ENCODE data around the gene ZNF219.

Gene ZNF219

DNA sequence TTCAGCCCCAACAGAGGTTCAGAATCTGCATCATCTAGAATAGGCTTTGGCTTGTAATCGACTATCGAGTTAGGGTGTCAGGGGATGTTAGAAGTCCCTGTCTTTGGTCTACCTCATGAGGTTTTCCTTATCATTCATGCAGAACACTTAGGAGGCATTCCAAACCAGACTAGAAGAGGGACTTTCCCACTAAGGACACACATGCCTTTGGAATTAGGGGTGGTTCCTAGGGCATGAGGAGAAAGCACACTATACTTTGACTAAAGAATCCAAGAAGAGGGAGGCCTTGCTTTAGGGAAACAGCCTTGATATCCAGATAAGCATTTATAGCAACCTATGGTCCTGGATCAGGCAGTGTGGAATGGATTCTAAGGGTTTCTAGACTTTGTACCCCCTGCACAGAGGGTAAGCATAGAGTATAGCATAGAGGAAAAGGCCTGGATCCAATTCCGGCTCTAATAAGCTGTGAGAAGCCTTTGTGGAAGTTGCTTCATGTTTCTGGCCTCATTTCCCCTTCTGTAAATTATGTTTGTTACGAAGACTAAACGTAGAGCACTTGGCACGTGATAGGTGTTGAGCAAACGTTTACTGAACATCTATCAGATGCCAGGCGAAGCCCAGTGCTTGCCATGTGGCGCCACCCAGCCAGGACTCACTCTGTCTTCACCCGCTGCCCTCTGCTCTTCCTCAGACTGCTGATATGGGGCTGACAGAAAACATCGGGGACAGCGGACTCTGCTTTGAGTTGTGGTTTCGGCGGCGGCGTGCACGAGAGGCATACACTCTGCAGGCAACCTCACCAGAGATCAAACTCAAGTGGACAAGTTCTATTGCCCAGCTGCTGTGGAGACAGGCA is 13.2 kb downstream of the ZNF219 start:
- DNase-seq = no peak

DNA sequence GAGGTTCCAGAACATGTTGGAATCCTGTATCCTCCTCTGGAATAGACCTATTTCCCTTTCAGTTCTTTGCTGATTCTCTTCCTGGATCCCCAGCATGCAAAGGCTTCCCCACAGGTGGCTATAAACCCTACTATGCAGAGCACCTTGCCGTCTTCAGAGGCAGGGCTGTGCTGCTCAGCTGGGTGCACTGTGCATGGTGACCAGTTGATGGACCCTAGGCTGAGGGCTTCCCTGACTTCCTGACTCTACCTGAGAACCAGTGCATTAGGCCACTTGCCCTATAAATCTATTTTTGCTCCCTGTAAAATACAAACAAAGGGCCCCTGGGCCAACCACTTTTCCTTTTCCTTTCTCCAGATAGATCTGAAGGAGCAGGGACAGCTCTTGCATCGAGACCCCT is 14.1 kb downstream of the ZNF219 start:
- DNase-seq = no peak

DNA sequence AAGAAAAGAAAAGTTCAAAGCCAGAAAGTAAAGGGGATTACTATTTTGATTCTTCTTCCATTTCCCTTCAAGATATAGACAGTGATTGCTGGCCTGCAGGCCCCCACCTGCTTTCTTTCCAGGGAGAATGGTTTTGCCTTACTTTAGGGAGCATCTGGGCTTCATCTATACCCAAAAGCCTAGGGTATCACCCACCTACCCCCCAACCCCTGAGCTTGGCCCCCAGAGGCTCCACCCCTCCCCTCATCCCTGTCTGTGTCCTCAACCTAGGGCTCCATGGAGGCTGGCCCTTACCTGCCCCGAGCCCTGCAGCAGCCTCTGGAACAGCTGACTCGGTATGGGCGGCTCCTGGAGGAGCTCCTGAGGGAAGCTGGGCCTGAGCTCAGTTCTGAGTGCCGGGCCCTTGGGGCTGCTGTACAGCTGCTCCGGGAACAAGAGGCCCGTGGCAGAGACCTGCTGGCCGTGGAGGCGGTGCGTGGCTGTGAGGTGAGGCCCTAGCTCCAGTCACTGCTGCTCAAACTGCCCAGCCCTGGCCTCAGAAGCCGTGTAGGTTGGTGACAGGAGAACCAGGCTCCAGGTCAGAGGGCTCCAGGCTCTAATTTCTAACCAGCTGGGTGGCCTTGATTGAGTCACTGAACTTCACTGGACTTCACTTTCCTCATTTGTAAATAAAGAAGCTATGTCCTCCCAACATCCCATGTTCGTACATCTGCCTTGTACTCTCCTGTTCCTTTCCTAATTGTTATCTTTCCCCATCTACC is 14.7 kb downstream of the ZNF219 start:
- DNase-seq = no peak

DNA sequence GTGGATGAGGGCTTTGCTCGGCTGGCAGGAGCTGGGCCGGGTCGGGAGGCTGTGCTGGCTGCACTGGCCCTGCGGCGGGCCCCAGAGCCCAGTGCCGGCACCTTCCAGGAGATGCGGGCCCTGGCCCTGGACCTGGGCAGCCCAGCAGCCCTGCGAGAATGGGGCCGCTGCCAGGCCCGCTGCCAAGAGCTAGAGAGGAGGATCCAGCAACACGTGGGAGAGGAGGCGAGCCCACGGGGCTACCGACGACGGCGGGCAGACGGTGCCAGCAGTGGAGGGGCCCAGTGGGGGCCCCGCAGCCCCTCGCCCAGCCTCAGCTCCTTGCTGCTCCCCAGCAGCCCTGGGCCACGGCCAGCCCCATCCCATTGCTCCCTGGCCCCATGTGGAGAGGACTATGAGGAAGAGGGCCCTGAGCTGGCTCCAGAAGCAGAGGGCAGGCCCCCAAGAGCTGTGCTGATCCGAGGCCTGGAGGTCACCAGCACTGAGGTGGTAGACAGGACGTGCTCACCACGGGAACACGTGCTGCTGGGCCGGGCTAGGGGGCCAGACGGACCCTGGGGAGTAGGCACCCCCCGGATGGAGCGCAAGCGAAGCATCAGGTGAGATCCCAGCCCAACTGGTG is 16.8 kb downstream of the ZNF219 start:
- DNase-seq = no peak

DNA sequence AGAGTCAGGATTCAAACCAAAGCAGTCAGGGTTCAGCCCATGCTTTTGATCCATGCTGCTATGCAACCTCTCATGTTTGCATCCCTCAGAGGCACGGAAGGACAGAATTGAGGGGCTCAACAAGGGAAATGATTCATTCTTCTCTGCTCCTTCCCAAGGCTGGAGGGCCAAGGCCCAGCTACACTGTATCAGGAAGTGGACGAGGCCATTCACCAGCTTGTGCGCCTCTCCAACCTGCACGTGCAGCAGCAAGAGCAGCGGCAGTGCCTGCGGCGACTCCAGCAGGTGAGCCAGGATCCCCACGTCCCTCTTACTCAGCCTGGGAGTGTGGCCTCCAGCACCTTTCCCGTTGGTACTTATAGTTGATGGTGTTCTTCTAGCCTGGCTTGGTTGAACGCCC is 19.7 kb downstream of the ZNF219 start:
- DNase-seq = no peak

DNA sequence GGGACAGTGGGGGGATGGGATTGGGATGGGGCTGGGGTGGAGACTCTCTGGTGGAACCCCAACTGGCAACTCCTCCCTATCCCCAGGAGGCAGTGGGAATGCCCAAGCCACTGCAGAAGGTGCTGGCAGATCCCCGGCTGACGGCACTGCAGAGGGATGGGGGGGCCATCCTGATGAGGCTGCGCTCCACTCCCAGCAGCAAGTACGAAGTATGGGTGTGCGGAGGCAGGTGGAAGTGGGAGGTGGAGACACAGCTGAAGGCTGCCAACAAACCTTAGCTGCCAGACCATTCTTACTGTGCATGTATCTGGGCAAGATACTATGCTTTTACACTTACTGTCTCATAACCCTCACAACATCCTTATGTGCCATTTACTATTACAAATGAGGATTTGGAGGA is 20.2 kb downstream of the ZNF219 start:
- no peak for DNase-seq

DNA sequence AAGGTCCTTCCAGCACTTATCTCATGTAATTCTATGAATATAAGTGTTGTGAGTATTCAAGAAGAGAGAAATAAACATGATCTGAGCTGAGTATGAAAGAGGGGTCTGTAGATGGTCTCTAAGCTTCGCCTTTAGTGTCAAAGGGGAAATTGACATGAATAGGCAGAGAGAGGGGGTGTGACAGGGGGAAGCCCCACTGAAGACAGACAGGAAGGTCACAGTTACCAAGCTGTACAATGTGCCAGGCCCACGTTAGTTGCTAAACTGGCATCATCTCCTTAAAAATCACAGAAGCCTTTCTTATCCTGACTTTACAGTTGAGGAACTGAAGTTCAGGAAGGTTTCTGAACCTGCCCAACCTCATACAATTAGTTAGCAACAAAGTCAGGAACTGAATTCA is 20.8 kb downstream of the ZNF219 start:
- DNase-seq = no peak

DNA sequence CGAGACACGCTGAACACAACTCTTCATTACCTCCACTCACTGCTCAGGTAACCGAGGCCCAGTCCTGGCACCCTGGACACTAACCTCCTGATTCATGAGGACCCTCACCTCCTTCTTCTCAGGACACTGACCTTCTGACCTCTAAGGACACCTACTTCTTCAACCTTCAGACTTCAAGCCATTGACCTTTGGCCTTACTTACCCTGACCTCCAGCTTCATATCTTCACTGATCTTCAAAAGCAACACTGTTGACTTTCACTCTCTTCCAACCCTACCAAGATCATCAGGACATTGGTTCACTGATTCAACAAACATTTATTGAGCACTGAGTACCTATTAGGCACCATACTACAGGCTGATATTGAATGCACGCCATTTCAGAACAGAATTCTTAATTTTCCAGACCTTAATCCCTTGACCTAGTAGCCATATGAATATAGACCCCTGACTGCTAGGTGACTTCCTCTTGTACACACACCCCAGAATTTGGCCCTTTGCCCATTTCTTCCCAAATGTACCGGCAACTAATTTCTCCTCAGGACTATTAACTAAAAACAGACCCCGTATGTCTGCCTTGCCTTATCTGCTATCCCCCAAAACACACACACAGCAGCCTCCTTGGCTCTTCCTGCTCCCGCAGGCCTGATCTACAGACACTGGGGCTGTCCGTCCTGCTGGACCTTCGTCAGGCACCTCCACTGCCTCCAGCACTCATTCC is 22.6 kb downstream of the ZNF219 start:
- no peak for DNase-seq

DNA sequence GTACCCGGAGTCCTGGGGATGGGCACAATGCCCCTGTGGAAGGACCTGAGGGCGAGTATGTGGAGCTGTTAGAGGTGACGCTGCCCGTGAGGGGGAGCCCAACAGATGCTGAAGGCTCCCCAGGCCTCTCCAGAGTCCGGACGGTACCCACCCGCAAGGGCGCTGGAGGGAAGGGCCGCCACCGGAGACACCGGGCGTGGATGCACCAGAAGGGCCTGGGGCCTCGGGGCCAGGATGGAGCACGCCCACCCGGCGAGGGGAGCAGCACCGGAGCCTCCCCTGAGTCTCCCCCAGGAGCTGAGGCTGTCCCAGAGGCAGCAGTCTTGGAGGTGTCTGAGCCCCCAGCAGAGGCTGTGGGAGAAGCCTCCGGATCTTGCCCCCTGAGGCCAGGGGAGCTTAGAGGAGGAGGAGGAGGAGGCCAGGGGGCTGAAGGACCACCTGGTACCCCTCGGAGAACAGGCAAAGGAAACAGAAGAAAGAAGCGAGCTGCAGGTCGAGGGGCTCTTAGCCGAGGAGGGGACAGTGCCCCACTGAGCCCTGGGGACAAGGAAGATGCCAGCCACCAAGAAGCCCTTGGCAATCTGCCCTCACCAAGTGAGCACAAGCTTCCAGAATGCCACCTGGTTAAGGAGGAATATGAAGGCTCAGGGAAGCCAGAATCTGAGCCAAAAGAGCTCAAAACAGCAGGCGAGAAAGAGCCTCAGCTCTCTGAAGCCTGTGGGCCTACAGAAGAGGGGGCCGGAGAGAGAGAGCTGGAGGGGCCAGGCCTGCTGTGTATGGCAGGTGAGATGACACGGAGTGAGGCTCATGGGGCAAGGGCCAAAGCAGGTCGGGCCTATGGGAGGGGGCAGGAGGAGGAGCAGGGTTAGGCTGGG is 23.8 kb downstream of the ZNF219 start:
- no peak for DNase-seq

DNA sequence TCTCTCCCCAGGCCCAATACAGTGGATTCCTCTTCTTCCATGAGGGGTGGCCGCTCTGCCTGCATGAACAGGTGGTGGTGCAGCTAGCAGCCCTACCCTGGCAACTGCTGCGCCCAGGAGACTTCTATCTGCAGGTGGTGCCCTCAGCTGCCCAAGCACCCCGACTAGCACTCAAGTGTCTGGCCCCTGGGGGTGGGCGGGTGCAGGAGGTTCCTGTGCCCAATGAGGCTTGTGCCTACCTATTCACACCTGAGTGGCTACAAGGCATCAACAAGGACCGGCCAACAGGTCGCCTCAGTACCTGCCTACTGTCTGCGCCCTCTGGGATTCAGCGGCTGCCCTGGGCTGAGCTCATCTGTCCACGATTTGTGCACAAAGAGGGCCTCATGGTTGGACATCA is 24.5 kb downstream of the ZNF219 start:
- DNase-seq = no peak

DNA sequence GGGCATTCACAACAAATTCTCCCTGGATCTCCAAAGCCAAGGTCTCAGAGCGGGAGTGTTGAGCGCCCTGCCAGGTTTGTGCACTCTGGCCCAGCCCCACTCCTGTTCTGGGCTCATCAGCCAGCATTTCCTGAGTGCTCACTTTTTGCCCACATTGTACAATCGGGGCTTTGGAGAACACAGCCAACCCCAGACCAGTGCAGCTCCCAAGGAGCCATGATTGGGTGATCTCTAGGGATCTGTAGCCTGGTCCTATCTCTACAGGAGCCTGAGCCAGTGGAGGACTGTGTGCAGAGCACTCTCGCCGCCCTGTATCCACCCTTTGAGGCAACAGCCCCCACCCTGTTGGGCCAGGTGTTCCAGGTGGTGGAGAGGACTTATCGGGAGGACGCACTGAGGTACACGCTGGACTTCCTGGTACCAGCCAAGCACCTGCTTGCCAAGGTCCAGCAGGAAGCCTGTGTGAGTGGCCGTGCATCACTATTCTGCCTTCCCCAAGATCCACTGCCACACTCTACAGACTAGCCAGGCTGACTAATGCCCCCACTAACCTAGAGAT is 25.6 kb downstream of the ZNF219 start:
- no peak for DNase-seq

DNA sequence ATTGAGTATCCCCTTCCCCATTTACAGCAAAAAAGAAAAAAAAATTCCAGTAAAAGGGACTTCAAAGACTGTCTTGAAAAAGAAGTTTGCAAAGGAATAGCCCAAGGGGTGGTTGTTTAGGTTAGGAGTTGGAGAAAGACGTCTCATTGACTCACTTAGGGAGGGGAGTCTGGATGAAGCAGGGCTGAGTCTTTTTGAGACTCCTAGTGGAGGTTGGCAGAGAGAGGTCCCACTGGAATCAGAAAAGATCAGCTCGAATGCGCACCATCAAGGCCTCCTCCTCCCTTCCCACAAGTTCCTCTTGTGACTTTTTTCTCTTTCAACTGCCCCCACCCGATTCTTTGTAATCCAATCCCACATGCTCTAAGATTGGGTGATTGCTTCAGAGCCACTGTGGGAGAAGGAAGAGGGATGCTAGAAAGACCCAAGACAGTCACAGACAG is 26.4 kb downstream of the ZNF219 start:
- DNase-seq = no peak

DNA sequence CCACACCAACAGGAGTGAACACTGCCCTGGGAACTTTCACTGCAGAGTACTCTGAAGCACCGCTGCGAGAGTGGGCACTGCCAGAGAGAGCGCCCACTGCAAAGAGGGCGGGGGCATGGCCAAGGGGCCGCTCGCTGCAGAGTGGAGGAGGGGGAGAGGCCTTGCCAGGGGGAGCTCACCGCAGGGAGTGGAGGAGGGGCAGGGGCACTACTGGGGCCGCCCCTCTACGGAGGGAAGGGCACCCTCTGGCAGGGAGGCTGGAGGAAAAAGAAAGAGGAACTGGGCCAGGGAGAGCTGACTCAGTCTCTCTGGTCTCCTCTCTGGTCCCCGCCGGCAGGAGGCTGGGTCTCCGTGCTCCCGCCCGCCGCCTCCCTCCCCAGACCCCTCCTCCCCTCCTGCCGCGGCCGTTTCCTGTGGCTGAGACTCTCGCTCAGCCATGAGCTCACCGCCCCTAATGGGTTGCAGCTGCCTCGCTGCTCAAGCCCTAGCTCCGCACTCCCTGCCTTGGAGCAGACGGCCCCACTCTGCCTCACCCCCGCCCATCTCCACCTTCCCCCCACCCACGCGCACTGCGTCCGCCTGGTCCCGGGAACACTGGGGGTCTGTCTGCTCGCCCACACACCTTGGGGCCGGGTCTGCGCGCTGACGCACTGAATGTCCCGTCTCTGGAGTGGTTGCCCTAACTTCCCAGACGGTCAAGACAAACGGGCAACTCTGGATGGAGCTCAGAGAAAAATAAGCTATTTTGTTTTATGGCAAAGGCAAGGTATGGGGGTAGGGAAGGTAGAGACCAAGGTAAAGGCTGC is 27.0 kb downstream of the ZNF219 start:
- no peak for DNase-seq

DNA sequence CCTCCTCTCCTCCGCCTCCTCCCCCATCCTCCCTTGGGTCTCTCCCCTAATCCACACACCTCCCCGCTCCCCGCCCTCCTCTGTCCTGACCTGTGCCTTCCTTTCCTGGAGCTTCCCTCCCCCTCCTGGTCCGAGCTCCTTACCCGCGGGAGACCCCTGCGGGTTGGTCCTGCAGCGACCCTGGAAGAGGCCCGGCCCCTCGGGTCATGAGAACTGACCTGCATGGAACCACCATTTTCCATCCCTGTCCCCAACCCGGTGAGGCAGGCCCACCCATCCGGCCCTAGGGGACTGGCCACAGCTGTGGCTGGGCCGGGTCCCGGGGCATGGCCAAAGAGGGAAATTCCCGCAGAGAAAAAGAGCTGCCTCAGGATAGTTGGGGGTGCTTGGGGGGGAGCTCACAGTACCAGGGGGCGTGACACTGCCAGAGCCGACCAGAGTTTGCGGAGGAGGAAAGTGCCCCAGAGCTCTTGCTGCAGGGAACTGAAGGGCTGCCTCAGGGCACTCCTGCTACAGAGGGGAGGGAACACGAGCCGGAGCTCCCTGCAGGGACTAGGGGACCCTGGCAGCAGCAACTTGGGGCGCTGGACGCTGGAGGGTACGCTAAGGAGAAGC is 27.7 kb downstream of the ZNF219 start:
- no peak for DNase-seq

DNA sequence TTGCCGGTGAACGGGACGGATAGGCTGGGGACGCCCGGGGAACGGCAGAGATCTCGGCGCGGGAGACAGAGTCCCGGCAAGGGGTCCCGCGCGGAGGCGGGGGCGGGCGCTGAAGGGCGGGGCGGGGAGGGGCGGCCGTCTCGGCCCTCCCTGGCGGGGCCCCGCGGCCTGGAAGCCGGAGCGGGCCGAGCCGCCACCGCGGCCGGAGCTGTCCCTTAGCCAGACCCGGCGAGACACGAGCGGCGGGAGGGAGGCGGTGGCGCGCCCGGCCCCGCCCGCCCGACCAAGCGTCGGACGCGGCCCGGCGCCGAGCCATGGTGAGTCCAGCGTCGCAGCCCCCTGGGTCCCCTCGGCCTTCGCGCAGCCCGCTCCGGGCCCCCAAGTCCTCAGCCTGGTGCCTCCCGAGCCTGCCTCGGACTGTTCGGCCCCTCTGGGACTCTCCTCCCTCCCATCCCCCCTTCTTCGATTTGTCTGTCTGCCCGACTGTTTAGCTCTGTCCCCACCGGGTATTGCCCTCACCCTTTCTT is 28.3 kb downstream of the ZNF219 start, which contains the start of gene ARHGEF40:
Gene ARHGEF40 (plus strand): TSS at position 222 of the 527 bp plus-strand sequence. CDS start 93 bp downstream, at position 315.
- DNase-seq = no peak

DNA sequence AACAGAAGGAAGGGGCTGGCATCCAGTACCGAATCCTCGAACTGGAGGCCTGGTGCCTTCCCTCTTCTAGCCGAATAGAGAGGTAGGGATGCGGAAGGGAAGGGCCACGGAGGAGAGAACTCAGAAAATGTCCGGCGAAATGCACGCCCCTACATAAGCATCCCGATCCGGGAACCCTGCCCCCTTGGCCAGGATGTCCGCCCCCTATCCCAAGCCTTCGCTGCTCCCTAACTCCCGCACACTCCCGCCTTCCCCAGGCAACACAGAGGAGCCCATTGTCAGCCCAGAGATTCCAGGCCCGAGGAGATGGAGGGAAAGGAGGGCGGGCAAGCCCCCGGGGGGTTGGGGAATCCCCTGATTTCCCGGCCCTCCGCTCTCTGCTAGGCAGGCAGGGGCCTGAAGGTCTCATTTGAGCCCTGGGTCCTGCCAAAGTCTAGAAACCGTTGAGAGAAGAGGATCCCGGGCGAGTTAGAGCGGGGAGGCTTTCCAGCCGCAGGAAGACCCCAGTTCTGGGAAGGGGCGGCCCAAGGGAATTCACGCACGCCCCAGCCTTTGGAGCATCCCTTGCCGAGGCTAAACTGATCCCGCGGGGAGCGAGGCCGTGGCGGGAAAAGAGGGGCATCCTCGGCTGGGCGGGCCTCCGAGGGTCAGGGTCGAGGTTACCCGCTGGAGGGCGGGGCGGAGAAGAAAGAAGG is 28.9 kb downstream of the ZNF219 start:
- DNase-seq = no peak

DNA sequence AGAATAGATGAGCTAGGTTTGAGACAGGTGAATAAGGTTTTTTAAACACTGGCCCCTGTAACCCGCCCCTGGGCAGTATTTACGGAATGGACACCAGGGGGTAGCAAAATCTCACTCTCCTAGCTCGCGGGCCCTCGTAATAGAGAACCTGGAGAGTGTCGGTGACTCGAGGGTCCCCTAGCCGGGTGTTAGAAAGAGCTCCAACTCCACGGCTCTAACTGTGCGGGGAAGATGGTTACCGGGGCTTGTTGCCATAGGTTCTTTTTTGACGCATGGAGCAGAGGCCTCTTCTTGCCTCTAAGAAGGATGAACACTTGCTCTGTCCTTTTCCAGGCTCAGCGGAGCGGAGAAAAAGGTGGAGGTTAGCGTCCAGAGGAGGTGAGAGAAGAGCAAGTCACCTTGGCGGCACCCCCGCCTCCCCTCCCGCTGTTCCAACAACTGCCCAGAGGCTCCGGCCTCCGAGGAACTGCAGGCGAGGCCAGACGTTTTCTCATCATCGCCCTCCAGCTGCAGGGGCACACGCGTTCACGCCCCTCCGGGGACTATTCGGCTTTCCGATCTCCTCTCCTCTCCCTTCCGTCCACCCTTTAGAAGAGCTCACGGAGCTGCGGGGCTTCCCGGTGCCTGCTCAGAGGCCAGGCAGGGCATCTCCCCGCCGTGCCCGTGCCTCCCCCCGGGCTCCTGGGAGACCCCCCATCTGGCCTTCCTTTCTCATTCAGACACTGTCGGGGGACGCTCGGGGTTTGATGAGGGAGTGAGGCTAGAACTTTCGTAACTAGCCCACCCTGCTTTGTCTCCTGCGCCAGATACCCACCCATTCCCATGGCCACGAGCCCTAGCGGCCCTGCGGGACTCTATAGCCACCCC is 29.7 kb downstream of the ZNF219 start:
- DNase-seq = no peak

DNA sequence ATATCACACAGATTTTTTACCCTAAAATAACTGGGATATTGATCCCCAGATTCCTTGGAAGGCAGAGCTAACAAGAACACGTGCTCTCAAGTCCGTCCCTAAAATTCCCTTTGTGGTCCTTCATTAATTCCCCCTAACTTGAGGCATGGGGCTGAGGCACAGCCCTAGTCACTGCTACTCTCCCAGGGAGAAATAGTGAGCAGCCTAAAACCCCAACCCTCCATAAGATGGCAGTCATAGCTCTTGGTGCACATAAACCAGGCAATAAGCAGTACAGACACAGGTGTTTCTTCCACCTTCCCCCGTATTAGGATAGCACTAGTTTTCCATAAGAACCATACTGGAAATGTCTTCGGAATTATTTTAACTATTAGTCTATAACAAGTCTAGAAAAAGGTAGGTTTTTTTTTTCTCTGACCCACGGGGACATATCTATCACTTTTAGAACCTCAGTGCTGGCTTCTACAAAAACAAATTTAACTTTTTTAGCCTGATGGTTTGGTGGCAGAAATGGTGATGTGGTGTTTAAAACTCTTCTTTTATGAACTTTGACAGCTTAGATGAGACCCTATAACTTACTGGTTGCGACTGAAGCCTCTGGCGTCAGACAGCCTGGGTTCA is 31.5 kb downstream of the ZNF219 start:
- no peak for DNase-seq

Measured in activated CD4-positive, CD25-positive, alpha-beta regulatory T cell treated with anti-CD3 and anti-CD28 coated beads, Interleukin-2, amount 50 U/mL, for 72 hours (primary cell).